ENCODE results near the gene DOCK4. TPM values are rescaled to one million over a fixed set of nuclear protein-coding genes. Genes with fewer than 3 reads are reported as not detected.

The DOCK4 gene
- polyA plus RNA-seq, 1 donor (not counting 4 experiments of a cell fraction or from before 2014, with no cell fraction given), result 13.9 TPM

GRCh38 chr7:112162142-112162766 is 43.9 kb downstream of the DOCK4 start:
- Histone ChIP-seq H3K4me2 (ENCODE audit: control insufficient read depth, extremely low read depth, insufficient read depth, low read depth, low read length) (no peak overlapping the region), H3K9ac (ENCODE audit: control insufficient read depth, extremely low read depth, insufficient read depth, low read length) (no peak overlapping the region), H3K36me3 (ENCODE audit: control insufficient read depth in 2 of 2, extremely low read depth in 1 of 2, insufficient read depth in 2 of 2, low read length in 2 of 2) (no peaks in the 10 kb centered on the region), H3K27me3 (ENCODE audit: control insufficient read depth, extremely low read depth, insufficient read depth, low read length) (no peaks in the 10 kb centered on the region), H3K9me3 (ENCODE audit: control insufficient read depth, low read depth, low read length) (no peaks in the 10 kb centered on the region), H3K27ac (ENCODE audit: control insufficient read depth, insufficient read depth, low read length) (no peak overlapping the region), H3K9me1 (ENCODE audit: control insufficient read depth, extremely low read depth, insufficient read depth, low read length) (no peaks in the 10 kb centered on the region), H3K4me3 (ENCODE audit: control insufficient read depth in 2 of 3, extremely low read depth in 1 of 3, insufficient read depth in 2 of 3, low read depth in 1 of 3, low read length in 3 of 3) (no peak overlapping the region), H2AFZ (ENCODE audit: control insufficient read depth, low read length) (no peak overlapping the region), H3K4me1 (ENCODE audit: control insufficient read depth, extremely low read depth, insufficient read depth, low read length) (peaks cover 13% of the 10 kb centered on the region), H3K79me2 (ENCODE audit: control insufficient read depth, insufficient read depth, low read length) (peaks cover 28% of the 10 kb centered on the region), H4K20me1 (ENCODE audit: control insufficient read depth, extremely low read depth, insufficient read depth, low read length) (no peaks in the 10 kb centered on the region)
- no peak for DNase-seq (ENCODE audit: low read depth, low spot score)
- TF ChIP-seq EZH2 (IDR thresholded peaks at IDR 0.05; ENCODE audit: low read length) (no peak), CTCF (optimal IDR thresholded peaks at IDR 0.05 in 1 of 3, IDR thresholded peaks at IDR 0.05 in 1 of 3, conservative IDR thresholded peaks at IDR 0.05 in 1 of 3; ENCODE audit: extremely low read depth in 1 of 3, insufficient read depth in 2 of 3, low read length in 3 of 3) (no peak)
- FAIRE-seq, result no peak
- dilution Hi-C loops (cut with MboI; ENCODE audit: extremely low pct_ligation_motif_present, low sequenced_read_pairs), result no loop called here

- DNase-seq (ENCODE audit: low read depth, low spot score) (no peak), FAIRE-seq (peak; percentile 46)
- Histone ChIP-seq H3K4me1 (ENCODE audit: control insufficient read depth, extremely low read depth, insufficient read depth, low read length) (peaks cover 15% of the 10 kb centered on the region), H3K79me2 (ENCODE audit: control insufficient read depth, insufficient read depth, low read length) (peaks cover 26% of the 10 kb centered on the region), H3K4me2 (ENCODE audit: control insufficient read depth, extremely low read depth, insufficient read depth, low read depth, low read length) (no peak overlapping the region), H3K27me3 (ENCODE audit: control insufficient read depth, extremely low read depth, insufficient read depth, low read length) (no peaks in the 10 kb centered on the region), H3K9me1 (ENCODE audit: control insufficient read depth, extremely low read depth, insufficient read depth, low read length) (no peaks in the 10 kb centered on the region), H3K9me3 (ENCODE audit: control insufficient read depth, low read depth, low read length) (no peaks in the 10 kb centered on the region), H3K9ac (ENCODE audit: control insufficient read depth, extremely low read depth, insufficient read depth, low read length) (no peak overlapping the region), H3K36me3 (ENCODE audit: control insufficient read depth in 2 of 2, extremely low read depth in 1 of 2, insufficient read depth in 2 of 2, low read length in 2 of 2) (no peaks in the 10 kb centered on the region), H3K27ac (ENCODE audit: control insufficient read depth, insufficient read depth, low read length) (no peak overlapping the region), H2AFZ (ENCODE audit: control insufficient read depth, low read length) (no peak overlapping the region), H4K20me1 (ENCODE audit: control insufficient read depth, extremely low read depth, insufficient read depth, low read length) (no peaks in the 10 kb centered on the region), H3K4me3 (ENCODE audit: control insufficient read depth in 2 of 3, extremely low read depth in 1 of 3, insufficient read depth in 2 of 3, low read depth in 1 of 3, low read length in 3 of 3) (no peak overlapping the region)
- TF ChIP-seq EZH2 (IDR thresholded peaks at IDR 0.05; ENCODE audit: low read length) (no peak), CTCF (optimal IDR thresholded peaks at IDR 0.05 in 1 of 3, IDR thresholded peaks at IDR 0.05 in 1 of 3, conservative IDR thresholded peaks at IDR 0.05 in 1 of 3; ENCODE audit: extremely low read depth in 1 of 3, insufficient read depth in 2 of 3, low read length in 3 of 3) (no peak)
- dilution Hi-C loops (cut with MboI; ENCODE audit: extremely low pct_ligation_motif_present, low sequenced_read_pairs), result no loop called here
Observed at GRCh38 chr7:112161253-112162141, 44.7 kb downstream of the DOCK4 start.
